Neuron (in vitro differentiated cells): ENCODE measurements around the gene WDR93.
"Not testable (repeated sequence)": the region's sequence is repeated elsewhere in the genome, so short reads cannot be mapped to it uniquely, and the experiment has no call there.

Experiments used
- H2AFZ ChIP-seq: one replicate; pipeline ENCODE4 v1.6.1; 2013; ENCODE audit warnings: low read depth, mild to moderate bottlenecking, inconsistent platforms, low read length, moderate library complexity
- H3K27me3 ChIP-seq: one replicate; pipeline ENCODE4 v1.6.1; 2013; ENCODE audit warnings: low read length; ENCODE audit not compliant: insufficient read depth
- H3K36me3 ChIP-seq: one replicate; pipeline ENCODE4 v1.6.1; 2013; ENCODE audit warnings: low read length; ENCODE audit not compliant: insufficient read depth
- H3K4me1 ChIP-seq: one replicate; pipeline ENCODE4 v1.6.1; 2013; ENCODE audit warnings: low read length; ENCODE audit not compliant: insufficient read depth
- H3K4me3 ChIP-seq: 2 replicates; pipeline ENCODE4 v1.5.1; 2013; ENCODE audit warnings: mild to moderate bottlenecking, low read length, moderate library complexity
- H3K9me3 ChIP-seq: one replicate; pipeline ENCODE4 v1.6.1; 2013; ENCODE audit warnings: low read length

WDR93 gene

GRCh38 chr15:89680282-89680873, 10.2 kb upstream of the WDR93 start:
- H2AFZ ChIP-seq: no peak overlapping the region
- peaks cover 3% of the 10 kb centered on the region for H3K36me3 ChIP-seq
- H3K4me1 ChIP-seq: peaks cover 9% of the 10 kb centered on the region
- H3K4me3 ChIP-seq: no peak overlapping the region
- no peaks in the 10 kb centered on the region for H3K9me3 ChIP-seq
- no peaks in the 10 kb centered on the region for H3K27me3 ChIP-seq

GRCh38 chr15:89681146-89681545, 9.5 kb upstream of the WDR93 start:
- peaks cover 9% of the 10 kb centered on the region for H3K4me1 ChIP-seq
- no peaks in the 10 kb centered on the region for H3K9me3 ChIP-seq

DNA sequence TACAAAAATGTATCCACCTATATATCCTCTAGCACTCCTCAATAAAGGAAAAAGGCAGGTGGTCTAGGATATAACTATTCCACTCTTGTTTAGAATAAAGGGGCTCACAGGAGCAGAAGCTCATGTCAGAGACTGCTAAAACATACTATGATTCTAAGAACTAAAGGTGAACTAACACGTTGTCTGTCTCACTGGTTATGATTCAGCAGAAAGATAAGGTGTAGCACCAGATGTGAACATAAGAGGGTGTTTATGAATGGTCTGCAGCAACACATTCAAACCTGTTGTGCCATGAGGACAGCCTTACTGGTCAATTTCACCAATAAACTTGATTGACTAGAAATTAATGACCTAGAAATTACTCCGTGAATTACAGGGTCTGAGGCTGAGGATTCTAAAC, 4.6 kb upstream of the WDR93 start:
- no peaks in the 10 kb centered on the region for H3K4me1 ChIP-seq
- H3K9me3 ChIP-seq: no peaks in the 10 kb centered on the region
- H3K4me3 ChIP-seq: no peak overlapping the region
- H3K27me3 ChIP-seq: no peaks in the 10 kb centered on the region
- no peak overlapping the region for H2AFZ ChIP-seq
- peaks cover 3% of the 10 kb centered on the region for H3K36me3 ChIP-seq

More at GRCh38 chr15:89681146-89681545, 9.5 kb upstream of the WDR93 start:
- Histone ChIP-seq H2AFZ (no peak overlapping the region), H3K4me3 (no peak overlapping the region), H3K36me3 (peaks cover 3% of the 10 kb centered on the region), H3K27me3 (no peaks in the 10 kb centered on the region)

GRCh38 chr15:89686522-89686921, 4.1 kb upstream of the WDR93 start:
- H3K36me3 ChIP-seq: peaks cover 3% of the 10 kb centered on the region
- no peaks in the 10 kb centered on the region for H3K27me3 ChIP-seq
- H2AFZ ChIP-seq: no peak overlapping the region
- H3K4me3 ChIP-seq: no peak overlapping the region
- no peaks in the 10 kb centered on the region for H3K4me1 ChIP-seq
- no peaks in the 10 kb centered on the region for H3K9me3 ChIP-seq

- not testable (repeated sequence) for H3K36me3 ChIP-seq, H3K9me3 ChIP-seq, H3K4me1 ChIP-seq, H3K27me3 ChIP-seq
- Histone ChIP-seq H3K4me3 (peak overlapping the region; percentile 58), H2AFZ (peak overlapping the region; percentile 48)
Measured at GRCh38 chr15:89689930-89690275, 708 bp upstream of the WDR93 start.

- no peaks in the 10 kb centered on the region for H3K36me3 ChIP-seq
- H3K27me3 ChIP-seq: no peaks in the 10 kb centered on the region
- H2AFZ ChIP-seq: no peak overlapping the region
- H3K4me1 ChIP-seq: no peaks in the 10 kb centered on the region
- H3K4me3 ChIP-seq: no peak overlapping the region
- peaks cover 2% of the 10 kb centered on the region for H3K9me3 ChIP-seq
Measured at GRCh38 chr15:89693091-89693490, 2.5 kb downstream of the WDR93 start.

- H3K4me3 ChIP-seq: no peak overlapping the region
- H2AFZ ChIP-seq: no peak overlapping the region
- H3K27me3 ChIP-seq: no peaks in the 10 kb centered on the region
Measured at GRCh38 chr15:89693696-89694095, 3.1 kb downstream of the WDR93 start.

DNA sequence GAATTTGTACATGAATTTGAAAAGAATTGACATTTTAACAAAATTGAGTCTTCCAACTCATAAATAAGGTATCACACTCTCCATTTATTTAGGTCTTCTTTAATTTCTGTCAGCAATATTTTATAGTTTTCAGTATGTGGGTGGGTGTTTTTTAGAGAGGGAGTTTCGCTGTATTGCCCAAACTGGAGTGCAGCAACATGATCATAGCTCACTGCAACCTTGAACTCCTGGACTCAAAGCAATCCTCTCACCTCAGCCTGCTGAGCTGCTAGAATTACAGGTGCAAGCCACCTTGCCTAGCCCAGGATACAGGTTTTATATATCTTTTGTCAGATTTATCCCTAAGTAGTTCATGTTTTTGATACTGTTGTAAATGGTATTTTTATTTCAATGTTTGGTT, 4.6 kb downstream of the WDR93 start:
- Histone ChIP-seq H2AFZ (no peak overlapping the region), H3K4me3 (no peak overlapping the region), H3K4me1 (no peaks in the 10 kb centered on the region), H3K9me3 (peaks cover 2% of the 10 kb centered on the region), H3K36me3 (no peaks in the 10 kb centered on the region), H3K27me3 (peaks cover 2% of the 10 kb centered on the region)

More at GRCh38 chr15:89693696-89694095, 3.1 kb downstream of the WDR93 start:
- peaks cover 2% of the 10 kb centered on the region for H3K9me3 ChIP-seq
- H3K4me1 ChIP-seq: no peaks in the 10 kb centered on the region
- no peaks in the 10 kb centered on the region for H3K36me3 ChIP-seq

DNA sequence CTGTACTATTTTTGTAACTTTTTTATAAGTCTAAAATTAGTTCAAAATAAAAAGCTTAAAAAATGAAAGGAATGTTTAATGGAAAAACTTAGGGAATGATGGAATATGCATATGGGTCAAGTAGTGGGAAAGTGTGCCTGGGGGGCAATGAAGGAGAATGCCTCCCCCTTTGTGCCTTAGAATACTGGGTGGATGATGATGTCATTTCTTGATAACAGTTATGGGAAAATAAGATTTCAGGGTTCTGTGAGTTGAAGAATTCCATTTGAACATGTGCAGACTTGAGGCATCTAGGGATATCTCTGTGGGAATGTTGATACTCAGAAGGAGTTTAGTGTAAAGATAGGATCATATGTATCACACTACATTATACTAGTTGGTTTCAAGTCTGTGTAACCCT, 13.8 kb downstream of the WDR93 start:
- Histone ChIP-seq H3K4me1 (no peaks in the 10 kb centered on the region), H2AFZ (no peak overlapping the region), H3K4me3 (no peak overlapping the region), H3K9me3 (no peaks in the 10 kb centered on the region), H3K36me3 (no peaks in the 10 kb centered on the region), H3K27me3 (peaks cover 17% of the 10 kb centered on the region)

DNA sequence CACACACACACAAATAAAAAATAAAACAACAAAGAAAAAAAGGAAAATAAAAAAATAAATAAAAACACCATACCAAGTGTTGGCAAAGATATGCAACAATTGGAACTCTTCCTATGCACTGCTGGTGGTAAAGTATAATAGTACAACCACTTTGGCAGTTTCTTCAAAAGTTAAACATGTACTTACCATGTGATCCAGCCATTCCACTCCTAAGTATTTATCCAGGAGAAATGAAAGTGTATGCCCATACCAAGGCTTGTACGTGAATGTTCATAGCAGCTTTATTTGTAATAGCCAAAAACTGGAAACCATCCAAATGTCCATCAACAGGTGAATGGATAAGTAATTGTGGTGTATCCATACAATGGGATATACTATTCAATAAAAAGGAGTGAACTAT, 17.0 kb downstream of the WDR93 start:
- H2AFZ ChIP-seq: no peak overlapping the region
- H3K36me3 ChIP-seq: no peaks in the 10 kb centered on the region
- no peaks in the 10 kb centered on the region for H3K4me1 ChIP-seq
- peaks cover 6% of the 10 kb centered on the region for H3K27me3 ChIP-seq
- H3K9me3 ChIP-seq: no peaks in the 10 kb centered on the region
- no peak overlapping the region for H3K4me3 ChIP-seq

- H3K4me1 ChIP-seq: no peaks in the 10 kb centered on the region
- H3K27me3 ChIP-seq: peaks cover 3% of the 10 kb centered on the region
- no peak overlapping the region for H2AFZ ChIP-seq
- H3K9me3 ChIP-seq: no peaks in the 10 kb centered on the region
- H3K4me3 ChIP-seq: no peak overlapping the region
- H3K36me3 ChIP-seq: no peaks in the 10 kb centered on the region
Measured at GRCh38 chr15:89714775-89715174, 24.2 kb downstream of the WDR93 start.

DNA sequence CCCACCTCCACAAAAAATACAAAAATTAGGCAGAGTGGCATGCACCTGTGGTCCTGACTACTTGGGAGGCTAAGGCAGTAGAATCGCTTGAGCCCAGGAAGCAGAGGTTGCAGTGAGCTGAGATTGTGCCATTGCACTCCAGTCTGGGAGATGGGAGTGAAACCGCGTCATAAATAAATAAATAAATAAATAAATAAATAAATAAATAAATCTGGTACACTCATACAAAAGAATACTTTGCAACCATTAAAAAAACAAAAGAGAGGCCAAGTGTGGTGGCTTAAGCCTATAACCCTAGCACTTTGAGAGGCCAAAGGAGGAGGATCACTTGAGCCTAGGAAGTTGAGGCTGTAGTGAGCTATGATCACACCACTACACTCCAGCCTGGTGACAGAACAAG, 32.4 kb downstream of the WDR93 start:
- Histone ChIP-seq H3K4me3 (no peak overlapping the region), H2AFZ (no peak overlapping the region), H3K4me1 (no peaks in the 10 kb centered on the region), H3K36me3 (no peaks in the 10 kb centered on the region), H3K9me3 (no peaks in the 10 kb centered on the region), H3K27me3 (peaks cover 3% of the 10 kb centered on the region)

DNA sequence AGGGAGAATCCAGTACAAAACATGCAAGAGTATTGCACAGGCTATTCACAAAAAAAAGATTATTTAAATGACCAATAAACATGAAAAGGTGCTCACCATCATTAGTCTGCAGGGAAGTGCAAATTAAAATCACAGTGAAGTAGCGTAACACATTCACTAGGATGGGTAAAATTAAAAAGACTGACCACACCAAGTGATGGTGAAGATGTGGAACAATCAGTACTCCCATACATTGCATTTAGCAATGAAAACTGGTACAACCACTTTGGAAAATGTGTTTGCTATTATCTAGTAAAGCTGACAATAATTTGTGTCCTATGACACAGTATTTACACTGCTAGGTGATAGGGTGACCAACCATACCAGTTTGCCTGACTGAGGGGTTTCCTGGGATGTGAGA, 34.0 kb downstream of the WDR93 start:
- Histone ChIP-seq H2AFZ (no peak overlapping the region), H3K4me3 (no peak overlapping the region), H3K4me1 (no peaks in the 10 kb centered on the region), H3K9me3 (no peaks in the 10 kb centered on the region), H3K36me3 (no peaks in the 10 kb centered on the region), H3K27me3 (peaks cover 17% of the 10 kb centered on the region)

DNA sequence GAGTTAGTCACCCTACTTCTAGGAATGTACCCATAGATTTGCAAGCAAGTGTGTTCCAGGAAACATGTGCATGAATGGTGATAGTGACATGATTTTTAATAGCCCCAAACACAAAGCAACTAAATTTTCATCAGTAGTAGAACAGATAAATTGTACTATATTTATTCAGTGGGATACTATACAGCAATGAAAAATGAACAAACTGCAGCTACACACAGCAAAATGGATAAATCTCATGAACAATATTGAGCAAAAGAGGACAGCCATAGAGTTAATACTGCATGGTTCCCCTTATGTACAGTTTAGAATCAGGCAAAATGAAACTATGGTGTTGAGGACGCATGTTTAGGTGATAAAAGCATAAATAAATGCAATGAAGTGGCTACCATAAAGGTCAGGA, 34.5 kb downstream of the WDR93 start:
- no peaks in the 10 kb centered on the region for H3K36me3 ChIP-seq
- H3K4me1 ChIP-seq: no peaks in the 10 kb centered on the region
- no peaks in the 10 kb centered on the region for H3K9me3 ChIP-seq
- H3K27me3 ChIP-seq: peaks cover 18% of the 10 kb centered on the region
- no peak overlapping the region for H2AFZ ChIP-seq
- H3K4me3 ChIP-seq: no peak overlapping the region
